SJSA1 (cell line): ENCODE data around the gene MAD2L2. TPM values are rescaled to one million over a fixed set of nuclear protein-coding genes. Genes with fewer than 3 reads are reported as not detected.

Experiments
- DNase-seq, 2 experiments: peaks; one replicate each; pipeline ENCODE4 v3.0.0-alpha.2; 2015 to 2020; ENCODE audit warnings: low spot score in 2 of 2, low read depth in 1 of 2
- H3K27ac ChIP-seq: fragments of 250-450 bp; sonication (Bioruptor Pico); 2 replicates; pipeline ENCODE4 v1.5.1; 2020; ENCODE audit warnings: mild to moderate bottlenecking, moderate library complexity
- H3K27me3 ChIP-seq: fragments of 250-450 bp; sonication (Bioruptor Pico); replicated peaks from 2 replicates; pipeline ENCODE4 v1.5.1; 2020; ENCODE audit warnings: mild to moderate bottlenecking, moderate library complexity
- H3K36me3 ChIP-seq: fragments of 250-450 bp; sonication (Bioruptor Pico); 2 replicates; pipeline ENCODE4 v1.5.1; 2020; ENCODE audit warnings: mild to moderate bottlenecking
- H3K4me1 ChIP-seq: fragments of 250-450 bp; sonication (Bioruptor Pico); replicated peaks from 2 replicates; pipeline ENCODE4 v1.6.1; 2021; ENCODE audit warnings: mild to moderate bottlenecking
- H3K4me3 ChIP-seq: fragments of 250-450 bp; sonication (Bioruptor Pico); 2 replicates; pipeline ENCODE4 v1.5.1; 2020; ENCODE audit warnings: mild to moderate bottlenecking
- H3K9me3 ChIP-seq: fragments of 250-450 bp; sonication (Bioruptor Pico); replicated peaks from 2 replicates; pipeline ENCODE4 v1.5.1; 2020; ENCODE audit warnings: mild to moderate bottlenecking
- total RNA-seq: library from RNA; depleted of rRNA; stranded (reverse); fragments of >200 nt; shearing (Covaris generic); gene quantifications from 2 replicates; pipeline ENCODE4 v1.2.3, GENCODE V29; 2014; rRNA removed

The MAD2L2 gene
- total RNA-seq, 1 experiment from 2014 or later: 132 TPM

DNA sequence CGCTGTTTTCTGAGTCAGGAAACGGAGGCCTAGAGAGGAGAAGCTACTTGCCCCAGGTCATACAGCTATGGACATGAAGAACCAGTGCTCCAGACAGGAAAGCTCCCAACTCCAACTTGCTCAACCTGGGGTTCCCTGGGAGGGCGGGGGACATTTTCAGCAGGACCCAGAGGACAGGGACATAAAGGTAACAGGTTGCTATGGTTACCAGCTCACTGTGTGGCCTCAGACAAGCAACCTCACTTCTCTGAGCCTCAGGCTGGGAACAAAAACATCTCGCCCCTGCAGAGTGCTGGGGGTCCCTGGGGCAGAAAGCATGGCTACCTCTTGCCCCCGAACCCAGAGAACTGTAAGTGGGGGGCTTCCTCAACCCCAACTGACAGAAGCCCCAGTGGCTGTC lies 42.8 kb downstream of the MAD2L2 start:
- no peaks in the 10 kb centered on the region for H3K4me1 ChIP-seq
- H3K36me3 ChIP-seq: no peaks in the 10 kb centered on the region
- no peak overlapping the region for H3K27ac ChIP-seq
- H3K4me3 ChIP-seq: no peak overlapping the region
- no peak for DNase-seq
- no peaks in the 10 kb centered on the region for H3K9me3 ChIP-seq
- H3K27me3 ChIP-seq: peaks cover 41% of the 10 kb centered on the region

DNA sequence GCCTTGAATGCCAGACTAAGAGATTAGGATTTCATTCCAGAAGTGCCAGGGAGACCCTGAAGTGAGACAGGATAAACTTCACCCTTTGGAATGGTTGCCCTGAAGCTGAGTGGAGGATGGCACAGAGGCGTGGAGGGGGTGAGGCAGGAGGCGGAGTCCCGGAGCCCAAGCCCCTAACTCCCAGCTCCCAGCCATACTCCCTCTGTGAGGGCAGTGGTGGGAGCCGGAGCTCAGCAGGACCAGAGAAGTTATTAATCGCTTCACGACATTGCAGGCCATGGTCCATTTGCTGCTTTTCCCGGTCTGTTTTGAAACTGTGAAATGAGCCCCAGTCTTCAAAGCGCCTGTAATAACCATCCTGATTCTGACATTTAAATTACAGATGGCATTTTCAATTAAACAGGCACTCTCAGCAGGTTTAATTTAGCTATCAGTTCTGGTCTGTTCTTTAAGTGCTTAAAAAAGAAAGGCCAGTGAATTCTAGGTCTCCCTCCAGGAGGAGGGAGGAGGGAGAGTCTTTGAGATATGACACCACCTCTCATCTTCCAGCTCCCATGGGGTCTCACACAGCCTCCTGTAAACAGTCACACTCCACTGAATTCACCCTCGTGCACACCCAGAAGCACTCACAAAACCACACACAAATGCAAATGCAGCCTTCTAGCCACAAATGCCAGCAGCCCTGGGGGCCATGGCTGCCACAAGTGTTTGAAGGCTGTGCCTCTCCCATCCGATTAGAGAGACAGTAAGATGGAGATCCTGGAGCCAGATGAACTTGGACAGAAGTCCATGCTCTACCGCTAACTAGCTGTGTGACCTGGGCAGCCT lies 46.4 kb downstream of the MAD2L2 start:
- no peaks in the 10 kb centered on the region for H3K4me1 ChIP-seq
- H3K36me3 ChIP-seq: no peaks in the 10 kb centered on the region
- H3K27me3 ChIP-seq: peaks cover 28% of the 10 kb centered on the region
- DNase-seq: no peak
- H3K4me3 ChIP-seq: no peak overlapping the region
- H3K9me3 ChIP-seq: no peaks in the 10 kb centered on the region
- no peak overlapping the region for H3K27ac ChIP-seq

GRCh38 chr1:11629184-11630016 lies 51.5 kb downstream of the MAD2L2 start:
- H3K27me3 ChIP-seq: peaks cover 22% of the 10 kb centered on the region
- no peak overlapping the region for H3K27ac ChIP-seq
- DNase-seq: no peak
- no peaks in the 10 kb centered on the region for H3K36me3 ChIP-seq
- no peak overlapping the region for H3K4me3 ChIP-seq
- H3K4me1 ChIP-seq: no peaks in the 10 kb centered on the region
- no peaks in the 10 kb centered on the region for H3K9me3 ChIP-seq

DNA sequence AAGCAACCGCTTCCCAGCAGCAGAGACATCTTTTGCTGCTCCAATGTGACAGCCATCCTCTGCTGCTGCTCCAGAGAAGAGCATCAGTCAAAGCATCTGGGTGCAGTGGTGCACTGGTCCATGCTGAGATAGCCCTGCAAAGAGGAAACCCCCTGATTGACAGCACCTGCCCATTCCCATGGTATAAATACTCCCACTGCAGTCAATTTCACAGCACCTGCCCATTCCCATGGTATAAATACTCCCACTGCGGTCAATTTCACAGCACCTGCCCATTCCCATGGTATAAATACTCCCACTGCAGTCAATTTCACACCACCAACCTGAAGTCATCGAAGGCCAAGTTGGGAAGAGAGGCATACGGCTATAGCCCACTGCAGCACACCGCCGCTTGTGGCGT lies 52.2 kb downstream of the MAD2L2 start:
- no peaks in the 10 kb centered on the region for H3K36me3 ChIP-seq
- no peaks in the 10 kb centered on the region for H3K4me1 ChIP-seq
- H3K27me3 ChIP-seq: peaks cover 24% of the 10 kb centered on the region
- no peak for DNase-seq
- H3K4me3 ChIP-seq: no peak overlapping the region
- no peaks in the 10 kb centered on the region for H3K9me3 ChIP-seq
- H3K27ac ChIP-seq: no peak overlapping the region

DNA sequence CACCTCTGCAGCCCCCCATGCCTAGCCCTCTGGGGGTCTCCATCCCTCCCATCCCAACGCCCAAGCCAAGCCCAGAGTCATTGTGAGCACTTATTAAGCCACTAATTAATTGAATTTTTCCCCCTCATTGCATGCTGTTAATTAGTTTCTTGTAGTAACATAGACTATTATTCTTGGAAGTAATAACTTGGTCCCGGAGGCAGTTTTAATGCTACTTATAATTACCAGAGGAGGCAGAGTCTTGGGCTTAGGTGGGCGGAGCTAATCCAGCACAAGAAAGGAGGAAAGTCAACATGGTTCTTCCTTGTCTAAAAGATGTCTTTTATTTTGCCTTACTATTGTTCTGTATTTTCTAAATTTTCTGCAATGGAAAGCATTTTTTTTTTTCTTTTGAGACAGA lies 54.4 kb downstream of the MAD2L2 start:
- H3K4me1 ChIP-seq: no peaks in the 10 kb centered on the region
- no peak overlapping the region for H3K4me3 ChIP-seq
- H3K27ac ChIP-seq: no peak overlapping the region
- DNase-seq: no peak
- peaks cover 32% of the 10 kb centered on the region for H3K27me3 ChIP-seq
- H3K9me3 ChIP-seq: no peaks in the 10 kb centered on the region
- no peaks in the 10 kb centered on the region for H3K36me3 ChIP-seq

Other genes starting within 250 kb of the MAD2L2 start
- not detected in 2 replicates for gene DISP3, start 202.0 kb downstream of the MAD2L2 start, total RNA-seq
- not detected in 2 replicates for gene FBXO2, start 26.7 kb downstream of the MAD2L2 start, total RNA-seq
- gene FBXO44, start 26.3 kb downstream of the MAD2L2 start, total RNA-seq: 3.2 and 7.8 TPM in 2 replicates
- 0.25 and 2.9 TPM in 2 replicates for gene FBXO6, start 16.9 kb downstream of the MAD2L2 start, total RNA-seq
- not detected in 2 replicates for gene DRAXIN, start 10.6 kb upstream of the MAD2L2 start, total RNA-seq
- 22.5 and 22.6 TPM in 2 replicates for gene AGTRAP, start 55.0 kb upstream of the MAD2L2 start, total RNA-seq
- not detected in 2 replicates for gene C1orf167, start 81.0 kb upstream of the MAD2L2 start, total RNA-seq
- gene MTHFR, start 124.8 kb upstream of the MAD2L2 start, total RNA-seq: 6.3 and 10.4 TPM in 2 replicates
- gene CLCN6, start 125.0 kb upstream of the MAD2L2 start, total RNA-seq: 3.4 and 5.1 TPM in 2 replicates
- not detected in 2 replicates for gene NPPA, start 166.6 kb upstream of the MAD2L2 start, total RNA-seq
- gene NPPB, start 177.8 kb upstream of the MAD2L2 start, total RNA-seq: 112 and 320 TPM in 2 replicates
- 85.2 and 102 TPM in 2 replicates for gene KIAA2013, start 245.3 kb upstream of the MAD2L2 start, total RNA-seq